ENCODE results near the gene GABBR2. TPM values are rescaled to one million over a fixed set of nuclear protein-coding genes. Genes with fewer than 3 reads are reported as not detected.
"Not testable (repeated sequence)": the region's sequence is repeated elsewhere in the genome, so short reads cannot be mapped to it uniquely, and the experiment has no call there.

The GABBR2 gene
- total RNA-seq, 1 experiment from 2014 or later, result not detected

GRCh38 chr9:98287384-98287783 is 421.4 kb downstream of the GABBR2 start:
- peak; percentile 23 for DNase-seq (ENCODE audit: low spot score)
- no TSS peak for BruUV-seq (replicated peaks)
- Histone ChIP-seq H3K36me3 (ENCODE audit: insufficient read depth, low read length, poor library complexity, severe bottlenecking) (no peaks in the 10 kb centered on the region), H3K4me3 (ENCODE audit: low read depth, low read length, poor library complexity, severe bottlenecking) (no peak overlapping the region), H3K4me1 (ENCODE audit: insufficient read depth, low read length, poor library complexity, severe bottlenecking) (no peaks in the 10 kb centered on the region), H3K9me3 (ENCODE audit: low read depth, low read length, poor library complexity, severe bottlenecking) (no peaks in the 10 kb centered on the region), H3K27ac (ENCODE audit: low read depth, low read length, poor library complexity, severe bottlenecking) (no peak overlapping the region), H3K27me3 (replicated peaks; ENCODE audit: insufficient read depth, low read depth, low read length, poor library complexity) (peaks cover 4% of the 10 kb centered on the region)
- intact Hi-C loops (cut with micrococcal nuclease; ENCODE audit: unreplicated experiment), result no loop called here
- POLR2A ChIA-PET (ENCODE audit: low non-redundant PET), result no interaction called here
- CTCF ChIA-PET, result no interaction called here
- TF ChIP-seq CTCF (conservative IDR thresholded peaks at IDR 0.05; ENCODE audit: low read depth, low read length) (no peak), EZH2 (IDR thresholded peaks at IDR 0.05; ENCODE audit: borderline replicate concordance, low read depth, low read length, poor library complexity, severe bottlenecking) (no peak)

DNA sequence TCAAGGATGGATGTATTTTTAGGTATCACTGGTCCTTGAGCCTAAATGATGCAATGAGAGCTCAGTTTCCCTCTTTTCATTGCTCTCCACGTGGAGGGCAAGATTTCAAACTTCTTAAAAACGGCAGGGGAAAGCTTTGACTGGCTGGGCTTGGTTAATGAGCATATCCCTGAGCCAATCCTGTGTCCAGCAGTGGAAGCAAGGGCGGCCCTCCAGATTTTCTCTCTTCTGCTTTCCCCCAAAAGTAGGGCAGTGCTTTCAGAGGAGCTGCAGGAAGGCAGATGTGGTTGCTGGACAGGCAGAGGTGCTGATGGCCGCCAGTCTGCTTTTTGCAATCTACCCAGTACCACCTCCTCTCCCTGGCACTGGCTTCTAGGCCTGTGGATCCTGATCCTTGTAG is 423.3 kb downstream of the GABBR2 start:
- H3K4me1 ChIP-seq (ENCODE audit: insufficient read depth, low read length, poor library complexity, severe bottlenecking), result no peaks in the 10 kb centered on the region
- no TSS peak for BruUV-seq (replicated peaks)
- no peak overlapping the region for H3K27ac ChIP-seq (ENCODE audit: low read depth, low read length, poor library complexity, severe bottlenecking)
- POLR2A ChIA-PET (ENCODE audit: low non-redundant PET), result no interaction called here
- no peaks in the 10 kb centered on the region for H3K36me3 ChIP-seq (ENCODE audit: insufficient read depth, low read length, poor library complexity, severe bottlenecking)
- TF ChIP-seq CTCF (conservative IDR thresholded peaks at IDR 0.05; ENCODE audit: low read depth, low read length), result no peak
- TF ChIP-seq EZH2 (IDR thresholded peaks at IDR 0.05; ENCODE audit: borderline replicate concordance, low read depth, low read length, poor library complexity, severe bottlenecking), result no peak
- peaks cover 14% of the 10 kb centered on the region for H3K27me3 ChIP-seq (replicated peaks; ENCODE audit: insufficient read depth, low read depth, low read length, poor library complexity)
- H3K4me3 ChIP-seq (ENCODE audit: low read depth, low read length, poor library complexity, severe bottlenecking), result no peak overlapping the region
- intact Hi-C loops (cut with micrococcal nuclease; ENCODE audit: unreplicated experiment), result no loop called here
- no peaks in the 10 kb centered on the region for H3K9me3 ChIP-seq (ENCODE audit: low read depth, low read length, poor library complexity, severe bottlenecking)
- CTCF ChIA-PET, result no interaction called here
- DNase-seq (ENCODE audit: low spot score), result no peak

DNA sequence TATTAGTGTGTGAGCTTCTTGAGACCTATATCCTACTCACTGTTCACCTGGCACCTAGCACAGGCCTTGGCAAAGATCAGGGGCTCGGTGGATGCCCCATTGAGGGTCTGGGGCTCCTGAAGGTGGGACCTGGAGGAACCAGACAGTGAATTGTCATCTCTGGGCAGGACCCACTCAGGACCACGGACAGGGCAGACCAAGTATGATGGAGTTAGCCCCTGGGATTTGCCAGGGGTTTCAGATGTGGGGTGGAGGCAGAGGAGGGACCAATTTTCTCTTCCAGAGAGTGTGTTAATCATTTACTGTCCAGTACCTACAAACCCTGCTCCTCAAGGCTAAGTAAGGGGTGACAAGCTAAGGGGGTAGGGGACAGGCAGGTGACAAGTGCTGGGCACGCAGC is 424.0 kb downstream of the GABBR2 start:
- H3K4me3 ChIP-seq (ENCODE audit: low read depth, low read length, poor library complexity, severe bottlenecking), result no peak overlapping the region
- ChIA-PET POLR2A (ENCODE audit: low non-redundant PET) (no interaction called here), CTCF (no interaction called here)
- BruUV-seq (replicated peaks), result no TSS peak
- H3K27ac ChIP-seq (ENCODE audit: low read depth, low read length, poor library complexity, severe bottlenecking), result no peak overlapping the region
- no peak for TF ChIP-seq EZH2 (IDR thresholded peaks at IDR 0.05; ENCODE audit: borderline replicate concordance, low read depth, low read length, poor library complexity, severe bottlenecking)
- TF ChIP-seq CTCF (conservative IDR thresholded peaks at IDR 0.05; ENCODE audit: low read depth, low read length), result no peak
- no peaks in the 10 kb centered on the region for H3K9me3 ChIP-seq (ENCODE audit: low read depth, low read length, poor library complexity, severe bottlenecking)
- H3K4me1 ChIP-seq (ENCODE audit: insufficient read depth, low read length, poor library complexity, severe bottlenecking), result no peaks in the 10 kb centered on the region
- peaks cover 14% of the 10 kb centered on the region for H3K27me3 ChIP-seq (replicated peaks; ENCODE audit: insufficient read depth, low read depth, low read length, poor library complexity)
- intact Hi-C loops (cut with micrococcal nuclease; ENCODE audit: unreplicated experiment), result no loop called here
- no peaks in the 10 kb centered on the region for H3K36me3 ChIP-seq (ENCODE audit: insufficient read depth, low read length, poor library complexity, severe bottlenecking)
- DNase-seq (ENCODE audit: low spot score), result no peak

DNA sequence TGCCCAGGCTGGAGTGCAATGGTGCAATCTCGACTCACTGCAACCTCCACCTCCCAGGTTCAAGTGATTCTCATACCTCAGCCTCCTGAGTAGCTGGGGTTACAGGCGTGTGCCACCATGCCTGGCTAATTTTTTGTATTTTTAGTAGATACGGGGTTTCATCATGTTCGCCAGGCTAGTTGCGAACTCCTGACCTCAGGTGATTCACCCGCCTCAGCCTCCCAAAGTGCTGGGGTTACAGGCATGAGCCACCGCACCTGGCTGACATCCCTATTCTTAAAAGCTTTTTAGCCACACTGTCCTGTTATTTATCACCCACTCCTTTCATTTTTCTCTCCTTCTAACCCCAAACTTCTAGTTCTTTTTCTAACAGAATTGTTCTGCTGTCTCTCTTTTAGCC is 425.6 kb downstream of the GABBR2 start:
- BruUV-seq (replicated peaks); CTCF ChIA-PET; POLR2A ChIA-PET (ENCODE audit: low non-redundant PET); H3K4me3 ChIP-seq (ENCODE audit: low read depth, low read length, poor library complexity, severe bottlenecking); intact Hi-C loops (cut with micrococcal nuclease; ENCODE audit: unreplicated experiment); DNase-seq (ENCODE audit: low spot score); H3K36me3 ChIP-seq (ENCODE audit: insufficient read depth, low read length, poor library complexity, severe bottlenecking); H3K9me3 ChIP-seq (ENCODE audit: low read depth, low read length, poor library complexity, severe bottlenecking); H3K27ac ChIP-seq (ENCODE audit: low read depth, low read length, poor library complexity, severe bottlenecking); H3K4me1 ChIP-seq (ENCODE audit: insufficient read depth, low read length, poor library complexity, severe bottlenecking): not testable (repeated sequence)
- peaks cover 30% of the 10 kb centered on the region for H3K27me3 ChIP-seq (replicated peaks; ENCODE audit: insufficient read depth, low read depth, low read length, poor library complexity)

Data from A673 (cell line).